KMS-11 (cell line): ENCODE results near the gene NGF.
"Not testable (repeated sequence)": the region's sequence is repeated elsewhere in the genome, so short reads cannot be mapped to it uniquely, and the experiment has no call there.

Experiments used
- H2AFZ ChIP-seq: fragments of 200-600 bp; sonication (generic); 2 replicates; pipeline ENCODE4 v1.6.1; 2016; ENCODE audit warnings: antibody characterized with exemption, mixed run types, low read depth
- H3K27ac ChIP-seq: fragments of 200-600 bp; sonication (generic); 2 replicates; pipeline ENCODE4 v1.6.1; 2016; ENCODE audit warnings: mild to moderate bottlenecking, mixed run types
- H3K27me3 ChIP-seq: fragments of 200-600 bp; sonication (generic); 2 replicates; pipeline ENCODE4 v1.6.1; 2017; ENCODE audit warnings: mild to moderate bottlenecking, low read depth, mixed run types, moderate library complexity; ENCODE audit not compliant: insufficient read depth
- H3K36me3 ChIP-seq: fragments of 200-600 bp; sonication (generic); 2 replicates; pipeline ENCODE4 v1.6.1; 2017; ENCODE audit warnings: mild to moderate bottlenecking, mixed run types; ENCODE audit not compliant: insufficient read depth
- H3K4me1 ChIP-seq: fragments of 200-600 bp; sonication (generic); 2 replicates; pipeline ENCODE4 v1.6.1; 2016; ENCODE audit warnings: mild to moderate bottlenecking, low read depth, mixed run types; ENCODE audit not compliant: poor library complexity, severe bottlenecking
- H3K4me2 ChIP-seq: fragments of 200-600 bp; sonication (generic); 2 replicates; pipeline ENCODE4 v1.7.0; 2016; ENCODE audit warnings: mild to moderate bottlenecking, mixed run types
- H3K4me3 ChIP-seq: fragments of 200-600 bp; sonication (generic); IDR thresholded peaks from 2 replicates; pipeline ENCODE4 v1.6.1; 2017; ENCODE audit warnings: low read depth, low read length, mixed read lengths; ENCODE audit not compliant: insufficient read depth
- H3K79me2 ChIP-seq: fragments of 200-600 bp; sonication (generic); 2 replicates; pipeline ENCODE4 v1.6.1; 2016; ENCODE audit warnings: low read depth, mixed run types; ENCODE audit not compliant: insufficient read depth
- H3K9ac ChIP-seq: fragments of 200-600 bp; sonication (generic); 2 replicates; pipeline ENCODE4 v1.6.1; 2016; ENCODE audit warnings: mild to moderate bottlenecking, mixed run types
- H4K20me1 ChIP-seq: fragments of 200-600 bp; sonication (generic); 2 replicates; pipeline ENCODE4 v1.6.1; 2016; ENCODE audit warnings: mild to moderate bottlenecking, mixed run types; ENCODE audit not compliant: insufficient read depth
- CTCF ChIP-seq: fragments of 200-600 bp; sonication (generic); conservative IDR thresholded peaks from 2 replicates; pipeline ENCODE4 v1.6.1; 2017; ENCODE audit warnings: low read depth, mild to moderate bottlenecking, antibody characterized with exemption, low read length, moderate library complexity, mixed read lengths

Gene NGF

GRCh38 chr1:115363171-115363570 is 25.1 kb upstream of the NGF start:
- H3K27ac ChIP-seq, result no peak overlapping the region
- no peak overlapping the region for H3K4me3 ChIP-seq
- H3K4me2 ChIP-seq, result no peak overlapping the region
- H3K9ac ChIP-seq, result no peak overlapping the region
- no peaks in the 10 kb centered on the region for H3K27me3 ChIP-seq
- H2AFZ ChIP-seq, result no peak overlapping the region
- TF ChIP-seq CTCF, result no peak
- peaks cover 10% of the 10 kb centered on the region for H3K4me1 ChIP-seq
- H3K36me3 ChIP-seq, result no peaks in the 10 kb centered on the region
- no peaks in the 10 kb centered on the region for H4K20me1 ChIP-seq
- no peaks in the 10 kb centered on the region for H3K79me2 ChIP-seq

GRCh38 chr1:115360505-115361129 is 22.6 kb upstream of the NGF start:
- not testable (repeated sequence) for H2AFZ ChIP-seq, H3K9ac ChIP-seq, H3K4me2 ChIP-seq, H3K27ac ChIP-seq, H3K36me3 ChIP-seq, H4K20me1 ChIP-seq, H3K4me3 ChIP-seq, H3K79me2 ChIP-seq, H3K27me3 ChIP-seq
- H3K4me1 ChIP-seq, result peaks cover 10% of the 10 kb centered on the region

GRCh38 chr1:115359787-115360452 is 21.9 kb upstream of the NGF start:
- not testable (repeated sequence) for H3K4me2 ChIP-seq, H3K79me2 ChIP-seq, H3K9ac ChIP-seq, H2AFZ ChIP-seq, H4K20me1 ChIP-seq, H3K36me3 ChIP-seq, H3K27me3 ChIP-seq, H3K4me3 ChIP-seq, H3K27ac ChIP-seq
- H3K4me1 ChIP-seq, result peaks cover 10% of the 10 kb centered on the region

GRCh38 chr1:115356356-115356755 is 18.3 kb upstream of the NGF start:
- Histone ChIP-seq H3K4me1 (no peaks in the 10 kb centered on the region), H3K4me2 (no peak overlapping the region), H3K9ac (no peak overlapping the region), H3K36me3 (no peaks in the 10 kb centered on the region), H4K20me1 (no peaks in the 10 kb centered on the region), H2AFZ (no peak overlapping the region), H3K4me3 (no peak overlapping the region), H3K79me2 (no peaks in the 10 kb centered on the region), H3K27ac (no peak overlapping the region), H3K27me3 (no peaks in the 10 kb centered on the region)
- TF ChIP-seq CTCF, result no peak

- H3K27ac ChIP-seq, result no peak overlapping the region
- no peaks in the 10 kb centered on the region for H3K79me2 ChIP-seq
- no peaks in the 10 kb centered on the region for H4K20me1 ChIP-seq
- no peak overlapping the region for H3K4me2 ChIP-seq
- no peaks in the 10 kb centered on the region for H3K27me3 ChIP-seq
- H2AFZ ChIP-seq, result no peak overlapping the region
- no peak overlapping the region for H3K4me3 ChIP-seq
- no peak overlapping the region for H3K9ac ChIP-seq
- no peaks in the 10 kb centered on the region for H3K4me1 ChIP-seq
- no peak for TF ChIP-seq CTCF
- H3K36me3 ChIP-seq, result no peaks in the 10 kb centered on the region
Observed at GRCh38 chr1:115355069-115355468, 17.0 kb upstream of the NGF start.
